MCF 10A (cell line): ENCODE results near the gene ZBTB7B. TPM values are rescaled to one million over a fixed set of nuclear protein-coding genes. Genes with fewer than 3 reads are reported as not detected.

Experiments
- BruUV-seq: library from RNA; stranded (reverse); fragments of 400-500 nt; replicated peaks from 2 replicates; lab custom pipeline; 2021; lab: Mats Ljungman, UMichigan
- CTCF ChIA-PET: fragments of 300-600 bp; sonication (Branson Sonifier 250); formaldehyde crosslinking; extraction: SDS; loops from one replicate; lab custom pipeline; 2021; ENCODE audit warnings: antibody characterized with exemption, inconsistent platforms; lab: Yijun Ruan, JAX
- POLR2A ChIA-PET: fragments of 300-600, 350-650 bp; sonication (Branson Sonifier 250); formaldehyde crosslinking; extraction: SDS; loops from one replicate; lab custom pipeline; 2020; ENCODE audit warnings: antibody characterized with exemption, inconsistent platforms; lab: Yijun Ruan, JAX
- DNase-seq: peaks from one replicate; pipeline ENCODE4 v3.0.0-alpha.2; 2018; ENCODE audit not compliant: unreplicated experiment
- H3K27ac Mint-ChIP-seq: one replicate; pipeline ENCODE4 v1.8.0; 2022; ENCODE audit warnings: mild to moderate bottlenecking, low read depth, mixed read lengths; ENCODE audit not compliant: unreplicated experiment
- H3K27me3 Mint-ChIP-seq: one replicate; pipeline ENCODE4 v1.8.0; 2022; ENCODE audit warnings: mixed read lengths; ENCODE audit not compliant: insufficient read depth, unreplicated experiment
- H3K36me3 Mint-ChIP-seq: one replicate; pipeline ENCODE4 v1.8.0; 2022; ENCODE audit warnings: mild to moderate bottlenecking, moderate library complexity, mixed read lengths; ENCODE audit not compliant: insufficient read depth, unreplicated experiment
- H3K4me1 Mint-ChIP-seq: one replicate; pipeline ENCODE4 v1.8.0; 2022; ENCODE audit warnings: mixed read lengths; ENCODE audit not compliant: insufficient read depth, unreplicated experiment
- H3K4me3 Mint-ChIP-seq: one replicate; pipeline ENCODE4 v1.8.0; 2022; ENCODE audit warnings: mild to moderate bottlenecking, moderate library complexity, mixed read lengths; ENCODE audit not compliant: unreplicated experiment
- H3K9me3 Mint-ChIP-seq: one replicate; pipeline ENCODE4 v1.8.0; 2022; ENCODE audit warnings: mixed read lengths; ENCODE audit not compliant: unreplicated experiment
- intact Hi-C: fragments of 100-400 bp; cut with micrococcal nuclease; formaldehyde crosslinking; loops from 2 replicates; pipeline ENCODE4 v1.14.1; 2022
- total RNA-seq: library from RNA; stranded (reverse); gene quantifications from 2 replicates; pipeline ENCODE4 v1.2.3, GENCODE V29; 2022
- TF ChIP-seq, protein P1 (sequence below): fragments of 200-600 bp; IDR thresholded peaks from one replicate; pipeline ENCODE4 v1.8.0; 2022; ENCODE audit warnings: antibody characterized with exemption, mild to moderate bottlenecking; ENCODE audit not compliant: unreplicated experiment

The ZBTB7B gene
- total RNA-seq, 1 experiment from 2014 or later: 175 TPM

GRCh38 chr1:154999571-155000410, 2.8 kb upstream of the ZBTB7B start:
- TF ChIP-seq, protein P1, sequence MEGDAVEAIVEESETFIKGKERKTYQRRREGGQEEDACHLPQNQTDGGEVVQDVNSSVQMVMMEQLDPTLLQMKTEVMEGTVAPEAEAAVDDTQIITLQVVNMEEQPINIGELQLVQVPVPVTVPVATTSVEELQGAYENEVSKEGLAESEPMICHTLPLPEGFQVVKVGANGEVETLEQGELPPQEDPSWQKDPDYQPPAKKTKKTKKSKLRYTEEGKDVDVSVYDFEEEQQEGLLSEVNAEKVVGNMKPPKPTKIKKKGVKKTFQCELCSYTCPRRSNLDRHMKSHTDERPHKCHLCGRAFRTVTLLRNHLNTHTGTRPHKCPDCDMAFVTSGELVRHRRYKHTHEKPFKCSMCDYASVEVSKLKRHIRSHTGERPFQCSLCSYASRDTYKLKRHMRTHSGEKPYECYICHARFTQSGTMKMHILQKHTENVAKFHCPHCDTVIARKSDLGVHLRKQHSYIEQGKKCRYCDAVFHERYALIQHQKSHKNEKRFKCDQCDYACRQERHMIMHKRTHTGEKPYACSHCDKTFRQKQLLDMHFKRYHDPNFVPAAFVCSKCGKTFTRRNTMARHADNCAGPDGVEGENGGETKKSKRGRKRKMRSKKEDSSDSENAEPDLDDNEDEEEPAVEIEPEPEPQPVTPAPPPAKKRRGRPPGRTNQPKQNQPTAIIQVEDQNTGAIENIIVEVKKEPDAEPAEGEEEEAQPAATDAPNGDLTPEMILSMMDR: no peak
- H3K27ac Mint-ChIP-seq: peak overlapping the region; percentile 97
- H3K27me3 Mint-ChIP-seq: no peaks in the 10 kb centered on the region
- no peaks in the 10 kb centered on the region for H3K9me3 Mint-ChIP-seq
- intact Hi-C loops: loop anchor here (1.0 to 5.0 kb wide), 4 partner anchors 44 to 442 kb away; partner anchors contain the start of gene UBE2Q1
- ChIA-PET CTCF (interaction anchor here (0.7 to 9.4 kb wide), 22 partner anchors 10 to 445 kb away, joined by 3 to 118 read pairs (median 6); partner anchors contain the start of genes ADAM15, CKS1B, FLAD1 and PBXIP1), POLR2A (interaction anchor here (0.6 to 41.1 kb wide), 11 partner anchors 8 to 330 kb away, joined by 3 to 1917 read pairs (median 10); partner anchors contain the start of genes ADAM15, CKS1B, EFNA1 and FLAD1)
- peaks cover 44% of the 10 kb centered on the region for H3K4me1 Mint-ChIP-seq
- peak; percentile 57 for DNase-seq
- H3K36me3 Mint-ChIP-seq: peaks cover 13% of the 10 kb centered on the region
- peak overlapping the region; percentile 90 for H3K4me3 Mint-ChIP-seq
- no TSS peak for BruUV-seq

DNA sequence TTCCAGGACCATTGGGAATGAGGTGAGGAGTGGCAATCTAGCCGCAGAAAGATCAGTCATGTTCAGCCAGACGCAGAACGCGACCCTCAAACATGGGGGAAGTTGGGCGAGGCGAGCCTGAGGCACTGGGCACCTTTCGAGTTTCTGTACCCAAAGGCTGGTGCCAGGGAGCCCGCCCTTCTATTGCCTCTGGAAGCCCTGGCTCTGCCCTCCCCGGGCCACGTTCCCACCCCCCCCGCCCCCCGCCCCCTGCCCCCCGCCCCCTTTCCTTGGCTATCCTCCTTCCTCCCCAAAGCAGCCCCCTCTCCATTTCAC, 2.2 kb upstream of the ZBTB7B start:
- Mint-ChIP-seq H3K9me3 (no peaks in the 10 kb centered on the region), H3K4me1 (peaks cover 45% of the 10 kb centered on the region), H3K27me3 (no peaks in the 10 kb centered on the region), H3K4me3 (peak overlapping the region; percentile 90), H3K27ac (peak overlapping the region; percentile 97), H3K36me3 (peaks cover 13% of the 10 kb centered on the region)
- ChIA-PET CTCF (interaction anchor here (0.7 to 9.4 kb wide), 18 partner anchors 10 to 85 kb away, joined by 3 to 118 read pairs (median 9); partner anchors contain the start of genes ADAM15, CKS1B, FLAD1 and PBXIP1), POLR2A (interaction anchor here (0.6 to 41.1 kb wide), 9 partner anchors 17 to 331 kb away, joined by 3 to 1917 read pairs (median 37); partner anchors contain the start of genes ADAM15, CKS1B, EFNA1 and FLAD1)
- intact Hi-C loops: loop anchor here (5.0 kb wide), 1 partner anchor 443 kb away; the partner anchor contains the start of gene UBE2Q1
- DNase-seq: no peak
- TF ChIP-seq, protein P1: no peak
- BruUV-seq: no TSS peak

- Mint-ChIP-seq H3K4me1 (peaks cover 47% of the 10 kb centered on the region), H3K9me3 (no peaks in the 10 kb centered on the region), H3K27me3 (no peaks in the 10 kb centered on the region), H3K4me3 (peak overlapping the region; percentile 90), H3K27ac (peak overlapping the region; percentile 97), H3K36me3 (peaks cover 16% of the 10 kb centered on the region)
- POLR2A ChIA-PET: interaction anchor here (0.7 to 41.1 kb wide), 20 partner anchors 8 to 586 kb away, joined by 3 to 1917 read pairs (median 4); partner anchors contain the start of genes ADAM15, ASH1L, CKS1B and EFNA1
- intact Hi-C loops: loop anchor here (1.0 to 5.0 kb wide), 2 partner anchors 39 to 444 kb away; partner anchors contain the start of gene UBE2Q1
- TF ChIP-seq, protein P1: no peak
- BruUV-seq: no TSS peak
- DNase-seq: peak; percentile 96
- CTCF ChIA-PET: interaction anchor here (0.6 to 9.4 kb wide), 16 partner anchors 13 to 453 kb away, joined by 3 to 118 read pairs (median 5); partner anchors contain the start of genes ADAM15, CKS1B, FLAD1 and PYGO2
Measured at GRCh38 chr1:155000726-155001424, 1.7 kb upstream of the ZBTB7B start.
